Activated CD8-positive, alpha-beta T cell treated with anti-CD3 and anti-CD28 coated beads for 36 hours (primary cell): ENCODE data around the gene TSPO. TPM values are rescaled to one million over a fixed set of nuclear protein-coding genes. Genes with fewer than 3 reads are reported as not detected.

Experiments used
- ATAC-seq: fragments of 200-7000 bp; cut with Tn5 transposase; one replicate; pipeline ENCODE4 v1.10.0; 2021; ENCODE audit warnings: mild to moderate bottlenecking, moderate library complexity
- CTCF ChIA-PET: fragments of 350-600 bp; sonication (Branson Sonifier 250); formaldehyde crosslinking; loops from one replicate; lab custom pipeline; 2021; ENCODE audit warnings: antibody characterized with exemption; lab: Charles Lee
- POLR2A ChIA-PET: fragments of 350-600 bp; sonication (Branson Sonifier 250); formaldehyde crosslinking; loops from one replicate; lab custom pipeline; 2021; ENCODE audit warnings: antibody characterized with exemption; lab: Charles Lee
- DNase-seq: peaks from one replicate; pipeline ENCODE4 v3.0.0-alpha.2; 2020
- H3K27ac Mint-ChIP-seq: one replicate; pipeline ENCODE4 v1.8.0; 2021; ENCODE audit warnings: mild to moderate bottlenecking, mixed read lengths
- H3K27me3 Mint-ChIP-seq: one replicate; pipeline ENCODE4 v1.8.0; 2021; ENCODE audit warnings: mixed read lengths
- H3K36me3 Mint-ChIP-seq: one replicate; pipeline ENCODE4 v1.8.0; 2021; ENCODE audit warnings: low read depth, mixed read lengths
- H3K4me1 Mint-ChIP-seq: one replicate; pipeline ENCODE4 v1.8.0; 2021; ENCODE audit warnings: low read depth, mixed read lengths
- H3K4me3 Mint-ChIP-seq: one replicate; pipeline ENCODE4 v1.8.0; 2021; ENCODE audit warnings: mild to moderate bottlenecking, moderate library complexity, mixed read lengths
- H3K9me3 Mint-ChIP-seq: one replicate; pipeline ENCODE4 v1.8.0; 2021; ENCODE audit warnings: mixed read lengths
- intact Hi-C: fragments of 100-400 bp; cut with micrococcal nuclease; formaldehyde crosslinking; loops from one replicate; pipeline ENCODE4 v1.10.0; 2022
- total RNA-seq, 2 experiments: library from RNA; stranded (reverse); gene quantifications; one replicate each; pipeline ENCODE4 v1.2.3, GENCODE V29; 2021
- TF ChIP-seq, protein P1 (sequence below): fragments of 200-600 bp; IDR thresholded peaks from one replicate; pipeline ENCODE4 v1.8.0; 2022; ENCODE audit warnings: antibody characterized with exemption, mild to moderate bottlenecking

The TSPO gene
- total RNA-seq, 2 experiments from 2014 or later = 94.8 to 103 TPM

DNA sequence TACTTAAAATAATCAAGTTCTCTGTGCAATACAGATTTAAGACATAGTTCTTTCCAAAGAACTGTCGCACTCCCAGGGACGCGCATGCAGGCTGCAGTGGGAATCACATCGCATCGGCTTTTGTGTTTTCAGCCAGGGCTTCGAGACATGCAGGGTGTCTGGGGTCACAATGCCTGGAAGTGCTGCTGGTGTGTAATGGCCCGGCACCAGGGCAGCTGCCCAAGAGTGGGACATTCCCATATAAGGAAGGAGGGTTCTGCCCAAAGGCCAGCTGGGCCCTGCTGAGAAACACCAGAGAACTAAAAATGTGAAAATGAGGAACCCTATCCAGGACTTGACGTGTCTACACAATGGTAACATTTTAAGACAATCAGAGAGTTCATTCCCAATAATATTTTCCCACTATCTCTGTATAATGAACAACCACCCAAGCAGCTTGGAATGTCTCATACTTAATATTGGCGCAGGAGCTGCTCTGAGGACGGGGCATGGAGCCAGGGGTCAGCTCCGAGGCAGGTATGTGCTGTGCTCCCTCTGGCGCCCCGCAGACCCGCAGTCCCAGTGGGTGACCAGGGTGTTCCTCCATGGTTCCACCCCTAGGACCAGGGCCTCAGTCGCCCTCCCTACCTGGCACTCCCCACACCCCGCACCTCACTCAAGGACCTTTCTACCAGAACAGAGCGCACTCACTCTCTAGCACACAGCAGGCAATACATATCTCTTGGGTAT is 19.4 kb upstream of the TSPO start:
- no peaks in the 10 kb centered on the region for H3K27me3 Mint-ChIP-seq
- intact Hi-C loops = no loop called here
- ATAC-seq = no peak
- H3K36me3 Mint-ChIP-seq = peaks cover 26% of the 10 kb centered on the region
- no peak for DNase-seq
- peaks cover 15% of the 10 kb centered on the region for H3K4me1 Mint-ChIP-seq
- TF ChIP-seq, protein P1, sequence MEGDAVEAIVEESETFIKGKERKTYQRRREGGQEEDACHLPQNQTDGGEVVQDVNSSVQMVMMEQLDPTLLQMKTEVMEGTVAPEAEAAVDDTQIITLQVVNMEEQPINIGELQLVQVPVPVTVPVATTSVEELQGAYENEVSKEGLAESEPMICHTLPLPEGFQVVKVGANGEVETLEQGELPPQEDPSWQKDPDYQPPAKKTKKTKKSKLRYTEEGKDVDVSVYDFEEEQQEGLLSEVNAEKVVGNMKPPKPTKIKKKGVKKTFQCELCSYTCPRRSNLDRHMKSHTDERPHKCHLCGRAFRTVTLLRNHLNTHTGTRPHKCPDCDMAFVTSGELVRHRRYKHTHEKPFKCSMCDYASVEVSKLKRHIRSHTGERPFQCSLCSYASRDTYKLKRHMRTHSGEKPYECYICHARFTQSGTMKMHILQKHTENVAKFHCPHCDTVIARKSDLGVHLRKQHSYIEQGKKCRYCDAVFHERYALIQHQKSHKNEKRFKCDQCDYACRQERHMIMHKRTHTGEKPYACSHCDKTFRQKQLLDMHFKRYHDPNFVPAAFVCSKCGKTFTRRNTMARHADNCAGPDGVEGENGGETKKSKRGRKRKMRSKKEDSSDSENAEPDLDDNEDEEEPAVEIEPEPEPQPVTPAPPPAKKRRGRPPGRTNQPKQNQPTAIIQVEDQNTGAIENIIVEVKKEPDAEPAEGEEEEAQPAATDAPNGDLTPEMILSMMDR = no peak
- H3K4me3 Mint-ChIP-seq = no peak overlapping the region
- ChIA-PET POLR2A (interaction anchor here (0.9 kb wide), 1 partner anchor 517 kb away, joined by 3 read pairs; the partner anchor contains the start of gene POLDIP3), CTCF (no interaction called here)
- H3K27ac Mint-ChIP-seq = no peak overlapping the region
- H3K9me3 Mint-ChIP-seq = no peaks in the 10 kb centered on the region

- H3K36me3 Mint-ChIP-seq = peaks cover 28% of the 10 kb centered on the region
- TF ChIP-seq, protein P1 = no peak
- H3K4me3 Mint-ChIP-seq = no peak overlapping the region
- H3K27ac Mint-ChIP-seq = no peak overlapping the region
- DNase-seq = no peak
- peaks cover 5% of the 10 kb centered on the region for H3K4me1 Mint-ChIP-seq
- ChIA-PET CTCF (no interaction called here), POLR2A (interaction anchor here (1.2 kb wide), 1 partner anchor 53 kb away, joined by 3 read pairs; no protein-coding TSS in a partner anchor)
- ATAC-seq = no peak
- no peaks in the 10 kb centered on the region for H3K27me3 Mint-ChIP-seq
- intact Hi-C loops = no loop called here
- no peaks in the 10 kb centered on the region for H3K9me3 Mint-ChIP-seq
Observed at GRCh38 chr22:43133401-43133800, 18.0 kb upstream of the TSPO start.

DNA sequence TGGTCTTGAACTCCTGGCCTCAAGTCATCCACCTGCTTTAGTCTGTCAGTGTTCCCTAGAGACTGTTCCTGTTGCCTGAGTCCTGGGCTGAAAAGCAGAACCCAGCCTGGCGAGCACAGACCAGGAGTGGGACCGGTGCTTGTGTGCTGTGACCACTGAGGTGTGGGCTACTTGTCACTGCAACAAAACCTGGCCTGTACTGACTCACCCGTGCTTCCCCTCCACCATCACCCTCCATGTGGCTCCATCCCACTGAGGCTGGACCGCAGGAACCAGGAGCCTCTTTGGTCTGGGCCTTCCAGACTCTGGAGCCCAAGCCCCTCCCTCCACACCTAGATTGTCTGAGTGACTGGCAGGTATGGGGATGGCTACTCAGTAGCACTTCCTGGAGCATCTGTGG is 16.8 kb upstream of the TSPO start:
- TF ChIP-seq, protein P1 = no peak
- Mint-ChIP-seq H3K4me1 (no peaks in the 10 kb centered on the region), H3K27ac (no peak overlapping the region), H3K9me3 (no peaks in the 10 kb centered on the region), H3K27me3 (no peaks in the 10 kb centered on the region), H3K4me3 (no peak overlapping the region), H3K36me3 (peaks cover 28% of the 10 kb centered on the region)
- POLR2A ChIA-PET = no interaction called here
- ATAC-seq (no peak), DNase-seq (no peak)
- CTCF ChIA-PET = interaction anchor here (2.2 kb wide), 1 partner anchor 11 kb away, joined by 9 read pairs; no protein-coding TSS in a partner anchor
- intact Hi-C loops = no loop called here

GRCh38 chr22:43135565-43135964 is 15.8 kb upstream of the TSPO start:
- TF ChIP-seq, protein P1 = no peak
- CTCF ChIA-PET = interaction anchor here (1.4 to 2.2 kb wide), 2 partner anchors 10 to 29 kb away, joined by 3 to 9 read pairs; no protein-coding TSS in a partner anchor
- Mint-ChIP-seq H3K27me3 (no peaks in the 10 kb centered on the region), H3K4me3 (no peak overlapping the region), H3K36me3 (peaks cover 35% of the 10 kb centered on the region), H3K9me3 (no peaks in the 10 kb centered on the region), H3K27ac (no peak overlapping the region), H3K4me1 (peaks cover 4% of the 10 kb centered on the region)
- no peak for ATAC-seq
- POLR2A ChIA-PET = interaction anchor here (0.7 kb wide), 1 partner anchor 1531 kb away, joined by 3 read pairs; no protein-coding TSS in a partner anchor
- intact Hi-C loops = no loop called here
- no peak for DNase-seq

GRCh38 chr22:43136255-43136654 is 15.1 kb upstream of the TSPO start:
- ChIA-PET CTCF (interaction anchor here (1.1 to 1.4 kb wide), 2 partner anchors 10 to 28 kb away, joined by 3 read pairs; no protein-coding TSS in a partner anchor), POLR2A (no interaction called here)
- H3K4me3 Mint-ChIP-seq = no peak overlapping the region
- TF ChIP-seq, protein P1 = peak; percentile 70
- no peaks in the 10 kb centered on the region for H3K9me3 Mint-ChIP-seq
- H3K27me3 Mint-ChIP-seq = no peaks in the 10 kb centered on the region
- no peak overlapping the region for H3K27ac Mint-ChIP-seq
- intact Hi-C loops = no loop called here
- H3K36me3 Mint-ChIP-seq = peaks cover 42% of the 10 kb centered on the region
- peak; percentile 61 for DNase-seq
- H3K4me1 Mint-ChIP-seq = peaks cover 7% of the 10 kb centered on the region
- ATAC-seq = peak; percentile 88
